ENCODE measurements around the gene DMTF1. TPM values are rescaled to one million over a fixed set of nuclear protein-coding genes. Genes with fewer than 3 reads are reported as not detected.

The DMTF1 gene
- total RNA-seq, 1 experiment from 2014 or later = 56.3 TPM

DNA sequence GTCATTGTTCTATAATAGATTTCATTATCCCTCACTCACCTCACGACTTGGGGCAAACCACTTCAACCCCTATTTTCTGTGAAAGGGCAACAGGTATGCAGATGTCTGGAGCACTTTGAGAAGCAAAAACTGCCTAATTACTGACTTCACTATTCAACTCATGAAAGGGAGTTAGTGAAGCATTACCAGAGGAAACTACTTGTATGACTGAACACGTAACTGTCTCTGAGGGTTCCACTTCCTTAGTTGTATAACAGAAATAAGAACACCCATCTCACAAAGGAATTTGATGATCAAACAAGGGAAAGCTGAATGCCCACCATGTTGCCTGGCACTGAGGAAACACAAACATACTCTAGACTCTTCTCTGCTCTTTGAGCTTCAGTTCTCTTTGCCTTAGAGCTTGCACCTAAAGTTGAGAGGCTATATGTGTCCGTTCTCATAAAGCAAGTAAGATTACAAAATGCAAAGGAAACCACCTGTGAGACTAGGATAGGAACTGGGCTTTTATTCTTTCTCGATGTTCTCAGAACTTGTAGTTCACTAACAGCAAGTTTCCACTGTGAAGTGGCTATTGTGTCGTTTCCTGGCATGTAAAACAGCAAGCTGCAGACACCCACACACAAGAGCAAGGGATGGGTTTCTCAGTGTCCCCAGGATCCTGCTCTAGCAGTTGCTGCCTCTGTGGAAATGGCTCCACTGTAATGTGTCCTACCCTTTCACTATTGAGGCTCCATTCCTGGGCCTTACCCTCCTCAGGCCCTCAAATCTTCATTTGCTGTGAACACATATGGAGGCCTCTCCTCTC is 64.7 kb downstream of the DMTF1 start:
- POLR2A ChIA-PET = no interaction called here

More for the DNA sequence above, 64.7 kb downstream of the DMTF1 start:
- Histone ChIP-seq H3K27ac (ENCODE audit: low read depth, low read length) (no peak overlapping the region), H3K4me1 (ENCODE audit: control insufficient read depth in 1 of 2, insufficient read depth in 2 of 2, low read length in 2 of 2) (peaks cover 0 to 27% of the 10 kb centered on the region in 2 experiments; a peak in 3 of 4 replicates), H3K27me3 (ENCODE audit: insufficient read depth, low read length) (no peaks in the 10 kb centered on the region), H3K4me2 (ENCODE audit: low read length) (no peak overlapping the region), H4K20me1 (ENCODE audit: insufficient read depth) (no peaks in the 10 kb centered on the region; the same call in 1 of the 2 replicates), H3K79me2 (ENCODE audit: insufficient read depth, low read length) (peaks cover 76% of the 10 kb centered on the region), H3K9me3 (ENCODE audit: control insufficient read depth in 1 of 2, insufficient read depth in 1 of 2, low read depth in 1 of 2, low read length in 2 of 2) (no peaks in the 10 kb centered on the region), H3K4me3 (replicated peaks in 1 of 2; ENCODE audit: low read depth in 1 of 2, low read length in 2 of 2) (no peak overlapping the region), H3K9me2 (ENCODE audit: insufficient read depth) (no peaks in the 10 kb centered on the region), H3K36me3 (ENCODE audit: control insufficient read depth in 1 of 2, insufficient read depth in 2 of 2, low read length in 2 of 2) (no peaks in the 10 kb centered on the region; a peak in 2 of 4 replicates), H2AFZ (ENCODE audit: low read depth, low read length, poor library complexity, severe bottlenecking) (no peak overlapping the region), H3K9ac (ENCODE audit: low read length) (no peak overlapping the region)
- TF ChIP-seq EGR1 (IDR thresholded peaks at IDR 0.05; ENCODE audit: low read depth) (no peak), POLR2A (IDR thresholded peaks at IDR 0.05; ENCODE audit: borderline replicate concordance, extremely low read depth, insufficient read depth, insufficient read length) (no peak), RAD21 (IDR thresholded peaks at IDR 0.05; ENCODE audit: low read depth) (no peak), ELF1 (IDR thresholded peaks at IDR 0.05; ENCODE audit: borderline replicate concordance, low read depth) (no peak), EZH2 (IDR thresholded peaks at IDR 0.05) (no peak)
- TF ChIP-seq, protein P1, sequence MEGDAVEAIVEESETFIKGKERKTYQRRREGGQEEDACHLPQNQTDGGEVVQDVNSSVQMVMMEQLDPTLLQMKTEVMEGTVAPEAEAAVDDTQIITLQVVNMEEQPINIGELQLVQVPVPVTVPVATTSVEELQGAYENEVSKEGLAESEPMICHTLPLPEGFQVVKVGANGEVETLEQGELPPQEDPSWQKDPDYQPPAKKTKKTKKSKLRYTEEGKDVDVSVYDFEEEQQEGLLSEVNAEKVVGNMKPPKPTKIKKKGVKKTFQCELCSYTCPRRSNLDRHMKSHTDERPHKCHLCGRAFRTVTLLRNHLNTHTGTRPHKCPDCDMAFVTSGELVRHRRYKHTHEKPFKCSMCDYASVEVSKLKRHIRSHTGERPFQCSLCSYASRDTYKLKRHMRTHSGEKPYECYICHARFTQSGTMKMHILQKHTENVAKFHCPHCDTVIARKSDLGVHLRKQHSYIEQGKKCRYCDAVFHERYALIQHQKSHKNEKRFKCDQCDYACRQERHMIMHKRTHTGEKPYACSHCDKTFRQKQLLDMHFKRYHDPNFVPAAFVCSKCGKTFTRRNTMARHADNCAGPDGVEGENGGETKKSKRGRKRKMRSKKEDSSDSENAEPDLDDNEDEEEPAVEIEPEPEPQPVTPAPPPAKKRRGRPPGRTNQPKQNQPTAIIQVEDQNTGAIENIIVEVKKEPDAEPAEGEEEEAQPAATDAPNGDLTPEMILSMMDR (IDR thresholded peaks at IDR 0.05 in 2 of 3, conservative IDR thresholded peaks at IDR 0.05 in 1 of 3; ENCODE audit: borderline replicate concordance in 1 of 3, insufficient read depth in 1 of 3, low read depth in 2 of 3, low read length in 2 of 3) = no peak
- ATAC-seq (no peak), DNase-seq (ENCODE audit: low read depth, low spot score) (no peak)
- CTCF ChIA-PET = no interaction called here
- BruUV-seq (replicated peaks) = no TSS peak
- RAD21 ChIA-PET (ENCODE audit: low non-redundant PET in 1 of 2, low total read pairs in 2 of 2, uncharacterized antibody in 2 of 2, unreplicated experiment in 2 of 2) = no interaction called here
- intact Hi-C loops (cut with micrococcal nuclease) = no loop called here
